Glutamatergic neuron (in vitro differentiated cells): ENCODE results near the gene PRELID2. TPM values are rescaled to one million over a fixed set of nuclear protein-coding genes. Genes with fewer than 3 reads are reported as not detected.

Experiments used
- DNase-seq: peaks from one replicate; pipeline ENCODE4 v3.0.0; 2022
- H3K27ac Mint-ChIP-seq: one replicate; pipeline ENCODE4 v1.8.0; 2020; ENCODE audit warnings: mild to moderate bottlenecking, mixed read lengths, inconsistent platforms; ENCODE audit not compliant: unreplicated experiment
- H3K27me3 Mint-ChIP-seq: one replicate; pipeline ENCODE4 v1.8.0; 2020; ENCODE audit warnings: mild to moderate bottlenecking, moderate library complexity, mixed read lengths, inconsistent platforms; ENCODE audit not compliant: unreplicated experiment
- H3K36me3 Mint-ChIP-seq: one replicate; pipeline ENCODE4 v1.8.0; 2020; ENCODE audit warnings: mild to moderate bottlenecking, mixed read lengths, inconsistent platforms; ENCODE audit not compliant: unreplicated experiment
- H3K4me1 Mint-ChIP-seq: one replicate; pipeline ENCODE4 v1.8.0; 2020; ENCODE audit warnings: mild to moderate bottlenecking, low read depth, mixed read lengths, inconsistent platforms; ENCODE audit not compliant: unreplicated experiment
- H3K4me3 Mint-ChIP-seq: one replicate; pipeline ENCODE4 v1.8.0; 2020; ENCODE audit warnings: mild to moderate bottlenecking, mixed read lengths, inconsistent platforms; ENCODE audit not compliant: unreplicated experiment
- H3K9me3 Mint-ChIP-seq: one replicate; pipeline ENCODE4 v1.8.0; 2020; ENCODE audit warnings: mild to moderate bottlenecking, moderate library complexity, mixed read lengths, inconsistent platforms; ENCODE audit not compliant: unreplicated experiment
- total RNA-seq: library from RNA; stranded (reverse); fragmentation: NEBNext Ultra II Directional; extraction: Animal tissue kit (Norgen Biotek cat#: 25700); gene quantifications from one replicate; pipeline ENCODE4 v1.2.1, GENCODE V29; 2021; ENCODE audit not compliant: unreplicated experiment
- TF ChIP-seq, protein P1 (sequence below): fragments of 200-600 bp; sonication (generic); IDR thresholded peaks from one replicate; pipeline ENCODE4 v1.5.0; 2021; ENCODE audit not compliant: partially characterized antibody, unreplicated experiment

Gene PRELID2
- total RNA-seq, 1 donor from 2014 or later = 4.6 TPM

DNA sequence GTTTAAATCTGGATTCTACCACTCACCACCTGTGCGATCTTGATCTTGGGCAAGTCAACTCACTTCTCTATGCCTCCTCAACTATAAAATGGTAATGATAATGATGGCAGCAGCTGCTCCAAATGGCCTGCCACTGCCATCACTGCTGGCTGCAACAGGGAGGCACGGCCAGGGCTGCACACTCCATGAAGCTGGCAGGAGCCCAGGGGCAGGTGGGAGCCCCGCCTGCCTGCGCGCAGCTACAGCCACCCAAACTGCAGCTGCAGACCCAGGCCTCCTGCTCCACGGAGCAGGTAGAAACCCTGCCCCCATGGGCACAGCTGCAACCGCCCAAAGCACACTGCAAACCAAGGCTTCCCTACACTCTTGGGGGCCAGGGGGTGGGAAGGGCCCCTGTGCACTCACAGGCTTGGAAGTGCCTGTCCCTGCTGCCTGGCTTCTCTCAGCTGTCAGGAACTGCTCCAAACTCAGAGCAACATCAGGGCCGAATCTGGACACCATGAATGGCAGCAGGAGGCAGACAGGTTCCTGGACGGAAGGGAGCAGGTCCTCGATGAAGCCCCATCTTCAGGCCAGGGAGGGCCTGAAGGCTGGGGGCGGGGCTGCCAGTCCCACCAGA is 57.6 kb downstream of the PRELID2 start:
- Mint-ChIP-seq H3K4me3 (no peak overlapping the region), H3K9me3 (no peaks in the 10 kb centered on the region), H3K27ac (no peak overlapping the region), H3K36me3 (no peaks in the 10 kb centered on the region), H3K27me3 (no peaks in the 10 kb centered on the region), H3K4me1 (peaks cover 2% of the 10 kb centered on the region)
- DNase-seq = no peak
- TF ChIP-seq, protein P1, sequence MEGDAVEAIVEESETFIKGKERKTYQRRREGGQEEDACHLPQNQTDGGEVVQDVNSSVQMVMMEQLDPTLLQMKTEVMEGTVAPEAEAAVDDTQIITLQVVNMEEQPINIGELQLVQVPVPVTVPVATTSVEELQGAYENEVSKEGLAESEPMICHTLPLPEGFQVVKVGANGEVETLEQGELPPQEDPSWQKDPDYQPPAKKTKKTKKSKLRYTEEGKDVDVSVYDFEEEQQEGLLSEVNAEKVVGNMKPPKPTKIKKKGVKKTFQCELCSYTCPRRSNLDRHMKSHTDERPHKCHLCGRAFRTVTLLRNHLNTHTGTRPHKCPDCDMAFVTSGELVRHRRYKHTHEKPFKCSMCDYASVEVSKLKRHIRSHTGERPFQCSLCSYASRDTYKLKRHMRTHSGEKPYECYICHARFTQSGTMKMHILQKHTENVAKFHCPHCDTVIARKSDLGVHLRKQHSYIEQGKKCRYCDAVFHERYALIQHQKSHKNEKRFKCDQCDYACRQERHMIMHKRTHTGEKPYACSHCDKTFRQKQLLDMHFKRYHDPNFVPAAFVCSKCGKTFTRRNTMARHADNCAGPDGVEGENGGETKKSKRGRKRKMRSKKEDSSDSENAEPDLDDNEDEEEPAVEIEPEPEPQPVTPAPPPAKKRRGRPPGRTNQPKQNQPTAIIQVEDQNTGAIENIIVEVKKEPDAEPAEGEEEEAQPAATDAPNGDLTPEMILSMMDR = no peak

DNA sequence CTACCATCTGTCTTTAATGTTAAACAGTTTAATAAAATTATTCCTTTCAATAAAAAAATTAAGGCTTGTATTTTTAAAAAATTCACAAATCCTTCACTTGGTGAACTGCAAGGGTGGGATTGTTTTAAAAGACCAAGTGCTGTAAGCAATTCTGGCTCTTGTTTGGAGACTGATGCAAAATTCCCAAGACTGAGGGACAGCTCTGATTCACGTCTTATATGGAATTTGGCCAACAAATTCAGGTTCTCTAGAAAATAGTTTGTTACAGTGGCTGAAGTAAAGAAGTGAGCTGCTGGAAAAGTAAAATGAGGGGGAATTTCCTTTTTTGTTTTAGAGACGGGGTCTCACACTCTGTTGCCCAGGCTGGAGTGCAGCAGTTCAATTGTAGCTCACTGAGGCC is 58.3 kb downstream of the PRELID2 start:
- no peaks in the 10 kb centered on the region for H3K36me3 Mint-ChIP-seq
- no peak for DNase-seq
- no peaks in the 10 kb centered on the region for H3K27me3 Mint-ChIP-seq
- TF ChIP-seq, protein P1 = no peak
- H3K4me3 Mint-ChIP-seq = no peak overlapping the region
- peaks cover 2% of the 10 kb centered on the region for H3K4me1 Mint-ChIP-seq
- no peaks in the 10 kb centered on the region for H3K9me3 Mint-ChIP-seq
- H3K27ac Mint-ChIP-seq = no peak overlapping the region

DNA sequence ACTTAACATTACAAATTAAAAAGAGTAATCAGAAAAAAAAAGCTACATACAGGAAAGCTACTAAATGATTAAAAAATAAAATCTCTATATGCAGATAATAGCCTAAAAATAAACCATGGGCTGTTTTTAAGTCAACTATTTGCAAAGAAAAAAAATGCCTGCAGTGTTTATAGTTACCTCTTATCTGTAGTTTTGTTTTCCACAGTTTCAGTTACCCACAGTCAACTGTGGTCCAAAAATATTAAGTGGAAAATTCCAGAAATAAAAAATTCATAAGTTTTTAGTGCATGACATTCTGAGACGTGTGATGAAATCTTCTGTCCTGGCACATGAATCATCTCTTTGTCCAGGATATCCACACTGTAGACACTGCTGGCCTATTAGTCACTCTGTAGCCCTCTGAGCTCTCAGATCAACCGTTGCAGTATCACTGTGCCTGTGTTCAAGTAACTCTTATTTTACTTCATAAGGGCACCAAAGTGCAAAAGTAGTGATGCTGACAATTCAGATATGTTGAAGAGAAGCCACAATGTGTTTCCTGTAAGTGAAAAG is 59.2 kb downstream of the PRELID2 start:
- Mint-ChIP-seq H3K9me3 (no peaks in the 10 kb centered on the region), H3K36me3 (no peaks in the 10 kb centered on the region), H3K27me3 (no peaks in the 10 kb centered on the region), H3K4me3 (no peak overlapping the region), H3K27ac (no peak overlapping the region), H3K4me1 (peaks cover 1% of the 10 kb centered on the region)
- TF ChIP-seq, protein P1 = no peak
- no peak for DNase-seq

- no peaks in the 10 kb centered on the region for H3K4me1 Mint-ChIP-seq
- H3K27me3 Mint-ChIP-seq = no peaks in the 10 kb centered on the region
- H3K9me3 Mint-ChIP-seq = no peaks in the 10 kb centered on the region
- no peaks in the 10 kb centered on the region for H3K36me3 Mint-ChIP-seq
- TF ChIP-seq, protein P1 = no peak
- H3K4me3 Mint-ChIP-seq = no peak overlapping the region
- H3K27ac Mint-ChIP-seq = no peak overlapping the region
- no peak for DNase-seq
Measured at GRCh38 chr5:145775411-145775810, 59.7 kb downstream of the PRELID2 start.

- H3K9me3 Mint-ChIP-seq = no peaks in the 10 kb centered on the region
- no peaks in the 10 kb centered on the region for H3K4me1 Mint-ChIP-seq
- H3K4me3 Mint-ChIP-seq = no peak overlapping the region
- TF ChIP-seq, protein P1 = no peak
- no peak overlapping the region for H3K27ac Mint-ChIP-seq
- no peak for DNase-seq
- no peaks in the 10 kb centered on the region for H3K36me3 Mint-ChIP-seq
- H3K27me3 Mint-ChIP-seq = no peaks in the 10 kb centered on the region
Measured at GRCh38 chr5:145774442-145774841, 60.7 kb downstream of the PRELID2 start.
